HG02981 (cell line): ENCODE data around the gene SLC39A11.

ENCODE experiments used
- ATAC-seq: cut with Tn5 transposase; IDR thresholded peaks from one replicate; pipeline ENCODE4 v1.9.1; 2021; ENCODE audit warnings: mild to moderate bottlenecking, moderate library complexity; ENCODE audit not compliant: unreplicated experiment

The SLC39A11 gene

DNA sequence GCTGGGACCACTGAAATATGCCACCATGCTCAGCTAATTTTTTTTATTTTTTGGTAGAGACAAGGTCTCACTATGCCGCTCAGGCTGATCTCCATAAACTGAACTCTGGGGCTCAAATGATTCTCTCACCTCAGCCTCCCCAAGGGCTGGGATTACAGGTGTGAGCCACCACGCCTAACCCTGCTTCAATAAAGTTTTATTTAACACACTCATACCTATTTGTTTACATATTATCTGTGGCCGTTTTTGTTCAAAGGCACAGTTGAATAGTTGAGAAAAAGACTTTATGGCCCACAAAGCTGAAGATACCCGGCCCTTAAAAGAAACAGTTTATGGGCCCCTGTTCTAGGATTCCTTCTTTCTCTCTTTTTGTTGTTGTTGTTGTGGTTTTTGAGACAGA lies 419.8 kb downstream of the SLC39A11 start:
- no peak for ATAC-seq

- no peak for ATAC-seq
These were observed 421.5 kb downstream of the SLC39A11 start for GRCh38 chr17:72671016-72671415.

GRCh38 chr17:72667096-72668063 lies 425.1 kb downstream of the SLC39A11 start:
- no peak for ATAC-seq

GRCh38 chr17:72665852-72666851 lies 426.3 kb downstream of the SLC39A11 start:
- no peak for ATAC-seq

DNA sequence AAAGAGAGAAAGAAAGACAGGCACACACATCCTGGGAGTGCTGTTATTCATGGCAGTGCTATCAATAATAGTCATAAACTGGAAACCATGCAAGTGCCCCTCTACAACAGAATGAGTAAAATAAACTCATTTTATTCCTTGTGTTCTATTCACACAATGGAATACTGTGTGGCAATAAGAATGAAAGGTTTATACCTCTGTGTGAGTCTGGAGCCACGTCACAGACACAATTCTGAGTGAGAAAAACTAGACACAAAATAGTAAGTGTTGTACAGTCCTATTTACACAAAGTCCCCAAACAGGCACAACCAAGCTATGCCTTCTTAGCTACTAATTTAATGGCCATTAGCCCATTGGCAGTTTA lies 429.7 kb downstream of the SLC39A11 start:
- ATAC-seq: no peak

DNA sequence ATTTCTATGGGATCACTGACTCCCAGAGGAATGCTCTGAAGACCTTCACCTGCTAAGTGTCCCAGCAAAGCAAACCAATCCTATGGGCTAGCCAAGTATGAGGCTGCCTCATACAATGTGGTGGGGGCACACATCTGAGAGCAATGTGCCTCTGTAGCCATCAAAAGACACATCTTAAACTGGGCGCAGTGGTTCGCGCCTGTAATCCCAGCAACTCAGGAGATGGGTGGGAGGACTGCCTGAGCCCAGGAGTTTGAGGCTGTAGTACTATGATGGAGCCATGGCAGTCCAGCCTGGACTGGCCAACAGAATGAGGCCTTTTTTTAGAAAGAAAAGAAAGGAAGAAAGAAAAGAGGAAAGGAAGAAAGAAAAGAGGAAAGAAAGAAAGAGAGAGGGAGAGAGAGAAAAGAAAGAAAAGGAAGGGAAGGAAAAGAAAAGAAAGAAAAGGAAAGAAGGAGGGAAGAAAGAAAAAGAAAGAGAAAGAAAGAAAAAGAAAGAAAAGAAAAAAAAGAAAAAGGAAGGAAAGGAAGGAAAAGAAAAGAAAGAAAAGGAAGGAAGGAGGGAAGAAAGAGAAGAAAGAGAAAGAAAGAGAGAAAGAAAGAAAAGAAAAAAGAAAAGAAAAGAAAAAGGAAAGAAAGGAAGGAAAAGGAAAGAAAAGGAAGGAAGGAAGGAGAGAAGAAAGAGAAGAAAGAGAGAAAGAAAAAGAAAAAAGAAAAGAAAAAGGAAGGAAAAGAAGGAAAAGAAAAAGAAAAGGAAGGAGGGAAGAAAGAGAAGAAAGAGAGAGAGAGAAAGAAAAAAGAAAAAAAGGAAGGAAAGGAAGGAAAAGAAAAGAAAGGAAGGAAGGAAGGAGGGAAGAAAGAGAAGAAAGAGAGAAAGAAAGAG lies 430.3 kb downstream of the SLC39A11 start:
- ATAC-seq: no peak

- no peak for ATAC-seq
These were observed 431.2 kb downstream of the SLC39A11 start for GRCh38 chr17:72661116-72661944.

GRCh38 chr17:72660274-72661115 lies 432.0 kb downstream of the SLC39A11 start:
- no peak for ATAC-seq

DNA sequence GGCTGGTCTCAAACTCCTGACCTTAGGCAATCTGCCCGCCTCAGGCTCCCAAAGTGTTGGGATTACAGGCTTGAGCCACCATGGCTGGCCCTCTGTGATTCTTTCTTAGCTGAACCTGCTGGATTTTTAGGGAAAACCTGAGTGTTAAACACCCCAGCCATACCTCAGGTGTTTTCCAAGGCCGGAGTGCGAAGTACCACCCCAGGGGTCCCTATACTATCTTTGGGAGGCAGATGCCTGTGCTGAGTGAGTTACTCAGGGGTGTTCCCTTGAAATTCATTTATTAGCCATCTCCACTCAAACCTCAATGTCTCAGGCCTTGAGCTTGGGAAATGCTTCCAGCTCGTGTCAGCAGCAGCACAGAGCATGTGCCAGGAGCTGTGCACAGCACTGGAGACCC lies 432.7 kb downstream of the SLC39A11 start:
- no peak for ATAC-seq

GRCh38 chr17:72658675-72659074 lies 433.8 kb downstream of the SLC39A11 start:
- ATAC-seq: no peak

DNA sequence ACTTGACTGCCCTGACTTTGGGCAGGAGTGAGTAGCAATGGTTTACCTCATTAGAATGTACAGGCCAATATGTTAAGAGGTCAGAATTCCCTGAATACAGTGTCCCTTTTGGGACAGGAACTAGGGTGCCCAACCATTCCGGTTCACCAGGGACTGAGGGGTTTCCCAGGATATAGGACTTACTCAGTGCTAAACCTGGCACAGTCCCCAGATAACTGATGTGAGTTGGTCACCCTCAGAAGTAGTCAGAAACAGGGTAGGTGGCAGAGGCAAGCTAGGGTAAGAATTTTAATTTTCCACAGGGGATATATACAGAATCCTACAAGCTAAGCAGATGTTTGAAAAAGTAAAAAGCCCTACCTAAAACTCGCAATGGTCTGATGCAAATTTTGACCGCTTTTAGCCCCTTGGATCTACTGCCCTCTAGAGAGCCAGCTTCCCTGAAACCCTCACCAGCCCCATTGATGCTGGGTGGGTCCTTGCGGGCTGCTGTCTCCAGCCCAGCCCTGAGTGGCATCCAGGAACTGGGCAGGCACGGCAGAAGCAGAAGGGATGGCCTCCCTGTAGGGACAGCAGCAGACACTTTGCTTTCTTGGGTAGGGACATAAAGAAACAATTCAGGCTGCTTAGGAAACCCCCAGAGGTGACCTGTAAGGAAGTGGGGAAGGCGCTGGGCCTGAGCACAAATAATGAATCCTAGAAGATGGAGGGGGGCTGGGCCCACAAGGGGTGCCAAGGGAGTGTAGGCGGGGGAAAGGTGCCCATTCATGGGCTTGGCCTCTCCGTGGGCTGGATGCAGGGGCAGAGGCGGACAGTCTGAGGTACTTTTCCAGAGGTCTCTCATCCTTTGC lies 434.8 kb downstream of the SLC39A11 start:
- ATAC-seq: no peak

DNA sequence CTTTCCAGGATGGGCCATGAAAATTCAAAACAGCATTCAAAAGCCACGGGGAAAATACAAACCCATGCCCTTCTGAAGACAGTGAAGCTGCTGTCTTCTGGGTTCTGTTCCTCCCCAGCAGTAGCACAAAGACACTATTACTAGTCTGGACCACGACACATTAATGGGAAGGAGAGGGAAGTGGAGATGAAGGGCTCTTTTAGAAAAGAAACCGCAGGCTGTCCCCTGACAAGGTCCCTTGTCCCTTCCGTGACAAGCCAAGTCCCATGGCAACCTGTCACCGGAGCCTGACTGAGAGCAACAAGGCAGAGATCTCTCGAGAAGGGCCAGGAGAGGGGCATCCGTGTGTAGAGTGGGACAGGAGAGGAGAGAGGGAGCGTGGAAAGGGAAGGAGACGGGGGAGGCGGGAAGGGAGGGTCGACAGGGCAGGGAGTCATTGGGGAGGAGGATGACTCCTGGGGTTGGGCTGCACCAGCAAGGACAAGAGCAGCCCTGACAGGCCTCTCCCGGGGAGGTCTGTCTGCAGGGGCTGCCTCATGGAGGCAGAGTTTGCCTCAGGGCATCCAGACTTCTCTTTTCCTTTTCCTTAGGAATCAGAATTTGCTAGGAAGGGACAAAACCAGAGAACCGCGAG lies 436.2 kb downstream of the SLC39A11 start:
- ATAC-seq: no peak

GRCh38 chr17:72654706-72655105 lies 437.8 kb downstream of the SLC39A11 start:
- no peak for ATAC-seq

DNA sequence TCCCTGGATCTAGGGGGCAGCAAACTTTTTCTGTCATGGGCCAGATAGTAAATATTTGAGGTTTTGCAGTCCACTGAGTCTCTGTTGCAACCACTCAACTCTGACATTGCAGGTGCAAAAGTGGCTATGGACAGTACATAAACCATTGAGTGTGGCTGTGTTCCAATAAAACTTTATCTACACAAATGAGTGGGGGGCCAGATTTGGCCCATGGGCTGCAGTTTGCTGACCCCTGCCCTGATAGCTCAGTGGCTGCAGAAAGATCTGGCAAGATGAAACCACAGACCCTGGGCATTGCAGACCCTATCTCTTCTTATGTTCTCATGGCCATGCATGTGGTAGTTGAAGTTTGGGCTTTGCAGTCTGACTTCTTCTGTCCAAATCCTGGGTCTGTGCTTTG lies 440.5 kb downstream of the SLC39A11 start:
- ATAC-seq: no peak

DNA sequence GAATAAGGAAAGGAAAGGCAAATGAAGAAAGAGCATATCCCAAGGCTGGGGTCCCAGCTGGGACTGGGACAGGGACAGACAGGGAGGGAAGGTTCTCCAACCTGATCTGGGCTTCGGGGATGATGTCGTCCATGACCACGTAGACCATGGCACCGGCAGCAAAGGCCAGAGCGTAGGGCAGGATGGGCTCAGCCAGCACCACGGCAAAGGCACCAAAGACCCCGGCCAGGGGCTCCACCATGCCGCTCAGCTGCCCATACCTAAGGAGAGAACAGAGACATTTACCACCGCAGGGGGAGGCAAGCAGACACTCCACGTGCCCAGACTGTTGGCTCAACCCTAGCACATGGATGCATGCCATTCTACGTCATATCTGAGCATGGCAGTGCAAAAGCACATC lies 443.8 kb downstream of the SLC39A11 start:
- no peak for ATAC-seq

DNA sequence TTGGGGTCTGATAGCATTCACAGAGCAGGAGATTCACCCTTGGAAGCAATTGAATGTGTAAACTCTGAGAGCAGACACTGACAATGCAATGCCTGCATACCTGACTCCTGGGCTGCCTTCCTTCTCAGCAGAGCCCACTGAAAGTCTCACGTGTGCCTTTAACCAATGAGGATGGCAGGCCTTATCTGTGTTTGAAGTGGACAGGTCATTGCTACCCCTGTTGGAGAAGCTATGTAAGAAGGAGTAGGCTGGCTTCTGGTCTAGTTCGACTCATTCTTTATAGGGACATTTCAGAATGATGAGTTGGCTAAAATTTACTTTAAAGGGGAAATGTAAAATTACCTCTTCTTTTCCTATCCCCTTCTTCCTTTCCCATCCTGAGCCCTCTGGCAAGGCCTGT lies 446.3 kb downstream of the SLC39A11 start:
- no peak for ATAC-seq

DNA sequence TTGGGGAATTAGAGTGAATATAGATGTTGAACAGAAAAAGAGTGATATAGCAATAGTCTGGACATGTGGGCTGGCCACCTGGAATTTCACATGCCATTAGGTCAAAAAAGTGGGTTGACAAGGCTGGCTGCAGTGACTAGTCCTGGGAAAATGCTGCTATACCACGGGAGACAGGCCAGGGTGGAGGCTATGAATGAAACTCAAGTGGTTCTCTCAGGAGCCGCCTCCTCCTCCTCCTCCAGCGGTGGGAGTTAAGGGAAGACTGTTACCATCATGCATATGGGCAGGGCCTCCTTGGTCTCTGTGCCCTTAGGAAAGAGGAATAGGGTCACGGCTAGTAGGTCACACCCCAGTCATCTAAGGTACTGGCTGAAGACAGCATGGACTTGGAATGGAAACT lies 448.0 kb downstream of the SLC39A11 start:
- ATAC-seq: no peak
